Measurements from ENCODE around the gene HPCAL1.

Gene HPCAL1

DNA sequence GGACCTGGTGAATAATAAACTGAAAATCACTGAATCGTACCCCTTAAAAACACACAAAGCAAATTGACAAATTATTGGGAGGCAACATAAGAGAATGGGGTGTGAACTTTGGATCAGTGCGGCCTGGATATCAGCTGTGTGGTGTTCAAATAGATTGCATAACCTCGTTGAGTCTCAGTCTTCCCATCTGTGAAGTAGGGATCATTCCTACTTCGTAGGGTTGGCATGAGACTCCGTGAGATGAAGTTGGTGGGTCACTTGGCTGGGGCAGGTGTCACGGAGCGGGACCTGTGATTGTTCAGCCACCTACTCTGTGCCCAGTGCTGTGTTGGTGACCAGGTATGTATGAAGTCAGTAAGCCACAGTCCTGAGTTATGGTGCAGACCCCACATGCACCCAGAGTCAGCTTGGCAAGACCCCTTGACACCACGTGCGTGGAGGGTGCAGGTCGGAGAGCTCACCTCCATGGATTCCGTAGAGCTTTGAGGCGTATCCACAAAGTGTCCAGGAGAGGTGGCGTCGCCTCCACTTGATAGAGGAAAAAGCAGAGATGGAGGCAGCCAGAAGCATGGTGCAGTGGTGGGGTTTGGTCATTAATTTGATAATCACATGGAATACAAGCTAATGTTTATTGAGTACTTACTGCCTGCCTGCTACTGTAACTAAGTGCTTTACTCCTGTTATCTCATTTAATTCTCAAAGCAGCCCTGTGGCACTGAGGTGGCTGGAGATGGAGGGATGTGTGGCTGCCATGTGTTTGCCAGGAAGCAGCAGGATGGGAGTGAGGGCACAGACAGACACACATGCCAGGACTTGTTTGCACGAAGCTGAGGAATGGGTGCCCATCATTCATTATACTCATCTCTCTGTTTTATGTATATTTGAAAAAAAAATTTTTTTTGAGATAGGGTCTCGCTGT lies 35.8 kb downstream of the HPCAL1 start:
- DNase-seq, result no peak

DNA sequence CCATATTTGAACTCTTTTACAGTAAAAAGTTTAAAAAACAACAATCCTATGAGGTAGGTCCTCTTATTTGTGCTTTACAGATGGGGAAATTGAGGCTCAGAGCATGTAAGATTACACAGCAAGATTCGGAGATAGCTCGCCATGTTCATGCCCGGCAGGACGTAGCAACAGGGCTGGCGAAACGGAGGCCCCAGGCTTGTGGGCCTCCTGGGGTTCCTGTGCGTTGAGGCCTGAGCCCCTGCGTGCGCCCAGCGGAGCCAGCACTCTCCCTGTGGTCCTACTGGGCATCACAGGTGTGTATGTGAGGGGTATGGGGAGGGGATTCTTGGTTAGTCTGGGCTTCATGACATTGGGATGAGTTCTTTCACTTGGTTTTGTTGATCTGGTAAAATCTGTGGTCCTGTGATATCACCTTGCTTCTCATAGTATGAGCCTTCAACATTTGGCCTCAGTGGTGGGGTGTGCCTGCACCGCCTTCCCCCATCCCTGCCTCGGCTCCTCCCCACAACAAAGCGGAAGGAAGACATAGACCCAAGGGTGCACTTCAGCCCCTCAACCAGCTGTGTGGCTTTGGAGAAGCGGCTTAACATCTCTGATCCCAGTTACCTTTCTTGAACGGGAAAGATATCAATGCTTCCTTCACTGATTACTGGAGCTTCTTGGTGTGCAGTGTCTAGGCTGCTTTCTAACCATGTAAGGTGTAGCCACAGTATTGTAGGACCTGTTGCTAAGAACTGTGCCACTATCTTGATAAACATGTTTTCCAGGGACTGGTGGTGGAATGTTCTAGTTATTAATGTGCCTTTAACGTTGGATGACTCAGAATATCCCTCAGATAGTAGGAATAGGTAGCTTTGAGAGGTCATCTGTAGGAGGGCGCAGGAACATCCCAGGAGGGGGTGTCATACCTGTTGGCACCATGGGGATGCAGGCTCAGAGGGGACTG lies 37.2 kb downstream of the HPCAL1 start:
- no peak for DNase-seq

DNA sequence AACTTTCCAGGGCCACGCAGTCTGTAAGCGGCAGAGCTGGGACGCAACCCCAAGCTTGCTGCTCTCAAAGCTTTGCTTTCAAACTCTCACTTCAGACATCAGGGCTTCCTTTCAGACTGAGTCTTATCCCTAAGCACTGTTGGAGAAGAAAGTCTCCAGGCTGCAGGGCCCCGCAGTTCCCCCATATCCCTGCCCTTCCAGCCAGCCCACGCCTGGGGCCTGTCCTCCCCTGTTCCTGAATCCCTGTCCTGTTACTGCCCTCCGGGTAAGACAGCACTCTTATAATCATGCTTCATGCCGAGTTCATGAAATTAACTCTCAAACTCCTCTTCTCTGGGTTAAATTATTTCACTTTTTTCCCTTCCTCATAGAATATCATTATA lies 37.9 kb downstream of the HPCAL1 start:
- no peak for DNase-seq

DNA sequence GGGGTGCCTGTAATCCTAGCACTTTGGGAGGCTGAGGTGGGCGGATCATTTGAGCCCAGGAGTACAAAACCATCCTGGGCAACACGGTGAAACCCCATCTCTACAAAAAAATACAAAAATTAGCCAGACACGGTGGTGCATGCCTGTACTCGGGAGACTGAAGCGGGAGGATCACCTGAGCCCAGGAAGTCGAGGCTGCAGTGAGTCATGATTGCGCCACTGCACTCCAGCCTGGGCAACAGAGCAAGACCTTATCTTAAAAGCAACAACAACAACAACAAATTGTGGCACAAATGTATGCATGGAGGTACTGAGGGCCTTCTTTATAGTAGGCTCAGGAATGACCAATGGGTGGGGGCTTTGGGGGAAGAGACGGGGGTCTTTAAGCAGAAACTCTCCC lies 38.5 kb downstream of the HPCAL1 start:
- DNase-seq, result no peak

DNA sequence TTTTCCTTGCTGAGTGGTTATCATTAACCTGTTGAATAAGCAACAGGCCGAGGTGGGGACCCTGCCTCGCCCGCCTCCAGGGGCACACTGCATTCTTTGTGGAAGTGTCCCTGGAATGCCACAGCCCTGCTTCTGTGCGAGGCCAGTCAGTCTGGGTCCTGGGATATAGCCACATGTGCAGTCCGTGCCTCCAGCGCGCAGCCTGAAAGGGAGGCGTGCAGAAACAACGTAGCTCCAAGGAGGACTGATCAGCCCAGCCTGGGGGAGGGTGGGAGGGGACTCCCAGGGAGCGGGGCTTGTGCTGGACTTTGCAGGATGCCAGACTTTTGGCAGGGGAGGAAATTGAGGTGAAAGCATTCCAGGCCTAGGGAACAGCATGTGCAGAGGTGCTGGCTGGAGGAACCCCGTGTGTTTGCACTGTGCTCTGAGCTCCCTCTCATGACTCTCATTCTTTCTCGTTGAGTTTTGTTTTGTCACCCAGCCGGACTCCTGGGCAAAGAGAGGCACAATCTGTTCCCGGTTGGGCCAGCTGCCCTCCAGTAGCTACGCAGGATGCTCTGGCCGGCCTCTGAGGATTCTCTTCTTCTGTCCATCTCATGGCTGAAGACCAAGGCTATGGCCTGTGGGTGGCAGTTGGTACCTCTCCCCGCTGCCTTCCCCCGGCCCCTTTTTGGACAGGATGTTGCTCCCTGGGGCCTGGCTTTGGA lies 39.7 kb downstream of the HPCAL1 start:
- no peak for DNase-seq

DNA sequence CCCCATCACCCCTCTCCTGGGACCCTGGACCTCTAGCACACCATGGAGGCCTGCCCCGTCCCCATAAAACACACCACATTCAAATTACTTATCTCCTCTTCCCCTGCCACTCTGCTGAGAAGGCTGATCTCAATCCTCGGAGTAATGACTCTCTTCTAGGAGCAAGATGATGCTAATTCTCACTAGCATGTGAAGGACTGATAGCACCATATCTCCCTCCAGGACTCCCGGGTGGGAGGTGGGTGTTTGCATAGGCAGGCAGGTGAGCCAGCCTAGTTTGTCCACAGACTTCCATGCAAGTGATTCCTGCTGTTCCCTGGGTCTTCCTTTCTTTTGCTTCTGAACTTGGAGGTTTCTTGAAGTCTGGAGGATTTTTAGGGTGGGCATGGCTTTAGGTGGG lies 40.5 kb downstream of the HPCAL1 start:
- no peak for DNase-seq

DNA sequence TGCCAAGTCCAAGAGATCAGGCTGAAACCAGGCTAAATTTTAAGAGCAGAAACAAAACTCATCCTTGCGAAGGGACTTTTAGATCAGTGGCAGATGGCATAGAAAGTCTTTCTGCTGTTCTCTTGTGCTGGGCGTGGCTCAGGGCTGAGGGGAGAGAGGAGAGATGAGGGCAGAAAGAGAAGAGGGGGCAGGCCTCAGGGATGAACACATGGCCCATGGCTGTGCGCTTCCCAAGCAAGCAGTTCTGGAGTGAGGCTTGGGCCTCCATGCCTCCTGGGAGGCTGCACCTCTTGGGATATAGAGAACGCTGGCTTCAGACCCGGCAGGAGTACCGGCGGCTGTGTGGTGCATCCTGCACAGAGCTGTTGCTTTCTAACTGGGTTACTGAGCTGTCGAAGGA lies 41.0 kb downstream of the HPCAL1 start:
- no peak for DNase-seq

DNA sequence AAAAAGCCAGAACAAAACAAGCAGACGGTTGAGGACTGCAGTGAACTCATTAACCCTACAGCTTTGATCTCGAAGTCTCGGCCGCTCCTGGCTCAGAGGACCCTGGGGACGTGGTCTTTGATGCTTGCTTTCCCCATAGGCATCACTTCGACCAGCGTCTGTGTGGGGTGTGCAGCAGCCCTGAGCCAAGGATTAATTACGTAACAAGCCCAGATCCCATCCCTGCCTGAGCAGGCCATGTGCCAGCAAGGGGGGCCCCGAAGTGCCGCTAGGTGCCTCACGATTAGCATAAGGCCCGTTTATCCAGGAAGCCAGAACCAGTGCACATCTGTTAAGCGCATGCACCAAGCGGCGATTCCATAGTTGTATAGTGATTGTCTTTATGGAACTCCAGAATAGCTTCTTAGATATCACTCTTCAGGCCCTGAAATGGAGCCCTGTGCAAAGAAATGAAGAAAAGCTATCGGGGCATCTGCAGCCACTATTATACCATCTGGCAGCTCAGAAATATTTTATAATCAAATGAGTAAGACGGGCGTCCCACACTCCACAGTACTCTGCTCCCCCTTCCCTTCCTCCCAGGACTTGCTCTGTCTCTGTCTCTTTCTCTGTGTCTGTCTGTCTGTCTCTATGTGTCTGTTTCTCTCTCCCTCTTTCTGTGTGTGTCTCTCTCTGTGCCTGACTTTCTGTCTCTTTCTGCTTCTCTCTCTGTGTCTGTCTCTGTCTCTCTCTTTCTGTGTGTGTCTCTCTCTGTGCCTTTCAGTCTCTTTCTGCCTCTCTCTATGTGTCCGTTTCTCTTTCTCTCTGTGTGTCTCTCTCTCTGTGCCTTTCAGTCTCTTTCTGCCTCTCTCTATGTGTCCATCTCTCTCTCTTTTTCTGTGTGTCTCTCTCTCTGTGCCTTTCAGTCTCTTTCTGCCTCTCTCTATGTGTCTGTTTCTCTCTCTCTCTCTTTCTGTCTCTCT lies 41.7 kb downstream of the HPCAL1 start:
- no peak for DNase-seq

DNA sequence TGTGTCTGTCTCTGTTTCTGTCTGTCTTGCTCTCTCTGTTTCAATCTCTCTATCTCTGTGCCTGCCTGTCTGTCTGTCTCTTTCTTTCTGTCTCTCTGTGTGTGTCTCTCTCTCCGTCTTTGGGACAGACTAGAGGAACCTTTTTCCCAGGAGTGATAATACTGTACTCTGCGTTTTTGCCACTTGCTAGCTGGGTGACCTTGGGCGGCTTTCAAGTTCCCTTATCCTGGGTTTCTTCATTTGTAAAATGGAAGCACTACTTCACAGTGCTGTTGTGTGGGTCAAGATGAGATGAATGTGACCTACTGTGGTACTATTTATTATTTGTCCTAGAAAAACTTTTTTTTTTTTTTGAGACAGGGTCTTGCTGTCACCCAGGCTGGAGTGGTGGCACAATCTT lies 42.4 kb downstream of the HPCAL1 start:
- DNase-seq, result no peak

DNA sequence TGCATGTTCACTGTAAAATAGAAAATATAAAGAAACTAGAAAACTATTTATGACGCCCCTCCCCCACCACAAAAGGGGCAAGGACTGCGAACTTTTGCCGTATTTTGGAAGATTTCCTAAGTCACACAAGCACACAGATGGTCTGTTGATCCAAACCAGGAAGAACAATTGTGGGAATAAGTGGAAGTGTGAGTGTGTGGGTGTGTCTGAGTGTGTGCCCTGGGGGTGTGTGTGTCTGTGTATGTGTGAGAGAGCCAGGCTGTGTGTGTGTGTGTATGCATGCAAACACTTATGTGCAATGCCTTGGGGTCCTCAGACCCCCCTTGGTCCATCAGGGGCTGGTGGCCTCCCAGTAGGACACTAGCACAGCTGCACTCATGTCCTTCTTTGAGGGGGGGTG lies 43.1 kb downstream of the HPCAL1 start:
- DNase-seq, result no peak

DNA sequence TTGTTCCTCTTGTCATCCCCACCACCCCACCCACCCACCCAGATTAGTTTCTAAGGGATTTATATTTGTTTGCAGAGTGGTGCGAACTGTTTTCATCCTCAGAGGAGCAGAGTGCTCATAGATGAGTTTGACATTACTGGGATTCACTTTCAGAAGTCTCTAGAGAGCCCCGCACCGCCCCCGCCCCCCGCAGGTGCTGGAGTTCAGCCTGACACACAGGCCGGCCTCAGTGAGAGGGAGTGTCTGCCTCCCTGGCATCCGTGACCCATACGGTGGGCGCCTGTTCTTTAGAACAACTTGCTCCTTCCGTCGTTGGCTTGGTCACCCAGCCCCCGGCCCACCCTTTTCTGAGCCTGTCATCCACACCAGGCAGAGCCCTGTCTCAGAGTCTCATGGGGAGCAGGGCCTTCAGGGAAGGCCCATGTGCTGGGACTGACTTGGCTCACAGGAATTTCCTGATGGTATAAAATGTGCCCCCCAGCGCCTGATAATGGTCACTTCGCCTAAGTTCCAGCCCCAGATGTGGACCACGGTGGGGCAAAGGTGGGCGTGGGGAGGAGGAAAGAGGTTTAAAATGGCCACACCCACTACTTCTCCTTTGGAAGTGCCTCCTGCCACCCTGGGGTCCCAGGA lies 44.3 kb downstream of the HPCAL1 start:
- DNase-seq, result no peak

DNA sequence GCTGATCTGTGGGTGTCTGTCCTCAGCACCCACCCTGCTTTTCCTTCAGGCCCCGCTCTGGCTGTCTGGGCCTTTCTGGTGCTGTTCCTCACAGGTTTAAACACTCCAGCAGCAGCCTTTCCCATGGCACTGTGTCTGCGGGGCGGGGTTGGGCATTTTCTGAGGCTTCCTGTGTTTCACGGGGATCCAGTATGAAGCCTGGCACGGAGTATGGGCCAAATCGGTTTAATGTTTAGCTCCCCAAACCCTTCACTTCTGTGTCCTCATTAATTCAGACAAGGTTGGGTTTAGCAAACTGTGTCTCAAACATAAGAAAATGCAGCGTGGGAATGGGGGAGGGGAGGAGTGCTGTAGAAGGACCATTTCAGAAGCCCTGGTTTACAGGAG lies 44.9 kb downstream of the HPCAL1 start:
- no peak for DNase-seq

DNA sequence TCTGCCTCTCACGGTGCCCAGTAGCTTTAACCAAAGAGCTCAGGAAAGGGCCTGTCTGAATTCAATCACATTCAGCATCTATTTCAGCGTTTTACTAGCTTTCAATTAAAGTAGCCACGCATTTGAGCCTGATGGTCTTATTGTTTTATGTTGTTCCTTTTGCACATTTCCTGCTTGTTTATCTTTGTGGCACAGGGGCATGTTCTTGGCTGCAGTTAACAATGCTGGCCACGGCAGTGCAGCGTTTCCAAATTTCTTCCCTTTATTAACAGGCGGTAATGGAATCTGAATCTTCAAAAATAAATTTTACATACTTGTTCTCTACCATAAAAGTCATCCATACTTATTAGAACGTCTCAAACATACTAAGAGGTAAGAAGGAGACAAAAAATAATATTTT lies 46.2 kb downstream of the HPCAL1 start:
- DNase-seq, result no peak

DNA sequence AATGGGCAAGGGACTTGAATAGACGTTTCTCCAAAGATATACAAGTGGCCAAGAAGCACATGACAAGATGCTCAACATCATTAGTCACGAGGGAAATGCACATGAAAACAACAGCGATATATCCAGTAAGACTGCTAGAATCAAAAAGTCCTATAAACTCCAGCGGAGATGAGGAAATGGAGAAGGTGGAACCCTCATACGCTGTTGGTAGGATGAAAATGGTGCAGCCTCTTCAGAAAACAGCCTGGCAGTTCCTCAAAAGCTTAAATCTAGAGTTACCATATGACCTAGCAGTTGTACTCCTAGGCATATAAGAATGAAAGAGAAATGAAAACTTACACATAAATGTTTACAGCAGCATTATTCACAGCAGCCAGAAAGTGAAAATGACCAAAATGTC lies 48.1 kb downstream of the HPCAL1 start:
- no peak for DNase-seq

DNA sequence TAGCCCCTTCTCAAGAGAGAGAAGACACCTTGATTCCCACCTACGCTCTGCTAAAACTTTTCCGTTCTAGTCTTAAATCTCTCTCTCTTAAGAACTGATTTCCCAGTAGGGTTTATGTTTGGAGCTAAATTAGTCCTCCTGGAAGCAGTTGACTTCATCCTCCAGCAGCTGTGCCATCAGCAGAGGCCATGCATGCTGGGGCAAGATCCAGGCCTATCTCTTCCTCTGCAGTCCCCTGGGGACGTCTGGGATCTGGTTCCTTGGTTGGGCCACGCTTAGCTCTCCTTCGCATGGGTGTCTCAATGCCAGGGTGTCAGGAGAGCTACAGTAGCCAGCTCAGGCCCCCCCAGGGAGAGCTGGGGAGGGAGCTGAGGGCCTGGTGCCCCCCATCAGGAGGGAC lies 49.7 kb downstream of the HPCAL1 start:
- no peak for DNase-seq

DNA sequence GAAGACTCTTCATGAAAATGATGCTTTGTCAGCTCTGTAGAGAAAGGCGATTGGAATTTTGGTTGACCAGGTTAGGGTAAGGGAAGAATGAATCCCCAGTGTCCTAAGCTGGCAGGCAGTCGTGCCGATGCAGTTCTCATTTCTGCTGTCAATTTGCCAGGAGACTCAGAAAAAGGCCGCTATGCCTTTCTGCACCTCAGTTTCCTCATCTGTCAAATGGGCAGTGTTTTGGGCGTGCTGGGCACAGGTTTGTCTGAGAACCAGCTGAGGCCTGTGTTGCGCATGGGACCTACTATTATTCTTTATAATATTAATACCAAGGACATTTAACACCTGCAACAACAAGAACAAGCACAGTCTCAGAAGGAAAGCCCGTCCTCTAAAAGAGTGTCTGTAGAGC lies 50.3 kb downstream of the HPCAL1 start:
- DNase-seq, result no peak

DNA sequence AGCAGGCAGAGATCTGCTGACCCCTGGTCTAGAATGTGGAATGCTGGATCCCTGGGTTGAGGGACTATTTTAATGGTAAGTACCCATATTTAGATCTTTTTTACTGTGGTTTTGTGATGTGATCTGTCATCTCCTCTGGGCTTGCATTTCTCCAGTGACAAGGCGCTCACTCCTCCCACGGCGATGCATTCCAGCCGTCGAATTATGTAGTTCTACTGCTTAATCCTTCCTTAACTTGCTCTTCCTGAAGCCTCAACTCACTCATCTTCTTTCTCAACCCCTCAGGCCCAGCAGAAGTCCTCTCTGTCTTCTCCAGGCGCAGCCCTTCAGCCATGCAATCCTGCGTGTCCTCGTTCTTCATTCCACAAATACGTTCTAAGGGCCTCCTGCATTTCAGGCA lies 51.2 kb downstream of the HPCAL1 start:
- DNase-seq, result no peak

DNA sequence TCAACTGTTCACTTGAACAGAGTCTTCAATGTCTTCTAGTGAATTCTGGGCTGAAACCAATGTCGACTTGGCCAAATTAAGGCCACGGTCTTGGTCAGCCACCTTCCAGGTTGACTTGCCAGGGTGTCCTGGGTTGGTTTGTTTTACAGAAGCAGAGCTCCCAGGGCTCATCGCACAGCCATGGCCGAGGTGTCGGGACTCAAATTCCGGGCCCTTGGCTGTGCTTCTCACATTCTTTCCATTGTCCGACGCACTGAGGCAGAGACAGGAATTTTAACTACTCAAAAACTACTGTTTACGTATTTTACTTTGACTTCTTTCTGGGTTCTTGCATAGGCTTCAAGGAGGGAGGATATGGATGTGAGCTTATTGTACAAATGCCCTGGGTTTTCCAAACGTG lies 51.7 kb downstream of the HPCAL1 start:
- DNase-seq, result no peak

DNA sequence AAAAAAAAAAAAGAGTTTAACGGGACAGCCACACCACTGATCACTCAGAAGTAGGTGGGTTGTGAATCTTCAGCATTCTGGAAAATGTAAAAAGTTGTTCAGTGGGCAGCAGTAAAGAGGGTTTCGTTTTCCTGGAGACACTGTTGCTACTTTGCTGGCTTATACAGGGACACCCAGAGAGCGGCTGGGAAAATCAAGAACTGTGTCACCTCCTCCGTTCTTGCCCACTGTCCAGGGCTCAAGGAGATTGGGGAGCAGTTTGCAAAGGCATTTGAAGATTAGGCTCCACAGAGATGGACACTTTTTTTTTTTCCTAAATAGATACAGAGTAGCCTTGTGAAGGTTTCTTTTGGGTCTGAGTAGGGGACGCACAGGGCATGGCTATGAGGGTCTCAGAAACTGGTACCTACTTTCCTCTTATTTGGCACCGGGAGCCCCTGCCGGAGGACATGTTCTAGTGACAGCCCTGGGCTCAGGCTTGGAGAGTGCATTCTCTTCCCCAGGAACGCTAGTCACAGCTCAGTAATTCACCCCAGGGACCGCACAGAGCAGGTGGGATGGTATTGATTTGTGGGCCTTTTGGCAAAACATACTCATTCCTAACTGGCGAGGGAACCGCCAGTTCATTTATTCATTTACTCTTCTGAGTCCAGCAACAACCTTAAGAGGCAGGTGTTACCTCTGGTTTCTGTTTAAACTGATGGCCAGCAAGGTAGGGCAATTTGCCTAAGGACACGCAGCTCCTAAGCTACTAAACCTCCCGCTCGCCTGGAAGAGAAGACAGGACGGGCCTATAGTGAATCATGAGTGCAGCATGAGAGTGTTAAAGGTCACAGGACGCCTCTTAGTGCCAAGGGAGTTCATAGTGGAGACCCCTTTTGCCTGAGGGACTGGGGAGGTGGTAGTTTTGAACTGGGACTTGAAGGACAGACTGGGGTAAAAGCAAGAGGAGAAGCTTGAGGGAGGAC lies 53.1 kb downstream of the HPCAL1 start:
- no peak for DNase-seq

DNA sequence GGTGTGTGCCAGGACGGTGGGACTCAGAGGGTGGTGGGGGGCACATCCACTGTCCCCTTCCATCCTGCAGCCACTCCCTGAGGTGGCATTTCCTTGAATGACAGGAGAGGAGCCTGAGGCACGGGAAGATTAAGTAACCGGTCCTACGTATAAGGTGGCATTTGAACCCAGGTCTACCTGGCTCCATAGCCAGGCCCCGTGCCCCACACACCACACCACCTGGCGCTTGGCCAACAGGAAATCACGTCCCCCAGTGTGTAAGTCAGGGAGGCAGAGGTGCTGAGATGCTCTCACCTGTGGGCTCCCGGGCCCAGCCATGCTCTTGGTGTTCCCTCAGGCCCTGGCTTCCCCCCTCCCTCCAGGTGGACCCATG lies 53.7 kb downstream of the HPCAL1 start:
- peak; percentile 33 for DNase-seq

All from activated gamma-delta T cell treated with Interleukin-2 at 50 U/mL for 16 hours (primary cell).